ENCODE data around the gene RNASEH2B.

Gene RNASEH2B

GRCh38 chr13:50909605-50910484 lies at the start of gene RNASEH2B:
Gene RNASEH2B (plus strand): TSS chr13:50909791. CDS start chr13:50910077, 286 bp downstream.
- peak; percentile 77 for DNase-seq (ENCODE audit: low read depth)

- DNase-seq (ENCODE audit: low read depth): no peak
Measured at GRCh38 chr13:50864492-50864891, 45.1 kb upstream of the RNASEH2B start.

- DNase-seq (ENCODE audit: low read depth): no peak
Measured at GRCh38 chr13:50866817-50867636, 42.6 kb upstream of the RNASEH2B start.

GRCh38 chr13:50867637-50867945 lies 42.0 kb upstream of the RNASEH2B start:
- DNase-seq (ENCODE audit: low read depth): no peak

GRCh38 chr13:50871405-50871804 lies 38.2 kb upstream of the RNASEH2B start:
- no peak for DNase-seq (ENCODE audit: low read depth)

- DNase-seq (ENCODE audit: low read depth): peak; percentile 17
Measured at GRCh38 chr13:50873467-50873866, 36.1 kb upstream of the RNASEH2B start.

- DNase-seq (ENCODE audit: low read depth): no peak
Measured at GRCh38 chr13:50873991-50874390, 35.6 kb upstream of the RNASEH2B start.

GRCh38 chr13:50882816-50883435 lies 26.7 kb upstream of the RNASEH2B start:
- DNase-seq (ENCODE audit: low read depth): no peak

GRCh38 chr13:50883728-50884127 lies 25.9 kb upstream of the RNASEH2B start:
- DNase-seq (ENCODE audit: low read depth): no peak

GRCh38 chr13:50884265-50884664 lies 25.3 kb upstream of the RNASEH2B start:
- no peak for DNase-seq (ENCODE audit: low read depth)

- no peak for DNase-seq (ENCODE audit: low read depth)
Measured at GRCh38 chr13:50887151-50887550, 22.4 kb upstream of the RNASEH2B start.

GRCh38 chr13:50888362-50888761 lies 21.2 kb upstream of the RNASEH2B start:
- no peak for DNase-seq (ENCODE audit: low read depth)

GRCh38 chr13:50889317-50889716 lies 20.3 kb upstream of the RNASEH2B start:
- no peak for DNase-seq (ENCODE audit: low read depth)

- no peak for DNase-seq (ENCODE audit: low read depth)
Measured at GRCh38 chr13:50891206-50891605, 18.4 kb upstream of the RNASEH2B start.

- no peak for DNase-seq (ENCODE audit: low read depth)
Measured at GRCh38 chr13:50892210-50892944, 17.2 kb upstream of the RNASEH2B start.

- peak; percentile 6 for DNase-seq (ENCODE audit: low read depth)
Measured at GRCh38 chr13:50893211-50893852, 16.3 kb upstream of the RNASEH2B start.

GRCh38 chr13:50894012-50894411 lies 15.6 kb upstream of the RNASEH2B start:
- no peak for DNase-seq (ENCODE audit: low read depth)

- DNase-seq (ENCODE audit: low read depth): no peak
Measured at GRCh38 chr13:50894504-50894903, 15.1 kb upstream of the RNASEH2B start.

GRCh38 chr13:50898338-50898737 lies 11.3 kb upstream of the RNASEH2B start:
- DNase-seq (ENCODE audit: low read depth): no peak

- no peak for DNase-seq (ENCODE audit: low read depth)
Measured at GRCh38 chr13:50901701-50902100, 7.9 kb upstream of the RNASEH2B start.

GRCh38 chr13:50905256-50905655 lies 4.3 kb upstream of the RNASEH2B start:
- no peak for DNase-seq (ENCODE audit: low read depth)

- DNase-seq (ENCODE audit: low read depth): no peak
Measured at GRCh38 chr13:50907781-50908180, 1.8 kb upstream of the RNASEH2B start.
